Bronchial epithelial cell (primary cell): Measurements from ENCODE around the gene LRP1B. TPM values are rescaled to one million over a fixed set of nuclear protein-coding genes. Genes with fewer than 3 reads are reported as not detected.

Experiments used
- DNase-seq: peaks from one replicate; pipeline ENCODE4 v3.0.0-alpha.2; 2010; ENCODE audit warnings: low read depth
- FAIRE-seq: peaks from 2 replicates; lab custom pipeline; 2011; peaks lifted over from hg19 to GRCh38; lab: Jason Lieb, UNC
- H3K27me3 ChIP-seq: 2 replicates; pipeline ENCODE4 v1.5.1; 2011; ENCODE audit warnings: low read length; ENCODE audit not compliant: control insufficient read depth, insufficient read depth
- H3K36me3 ChIP-seq: 2 replicates; pipeline ENCODE4 v1.5.1; 2011; ENCODE audit warnings: low read length; ENCODE audit not compliant: control insufficient read depth, insufficient read depth
- H3K4me3 ChIP-seq: 2 replicates; pipeline ENCODE4 v1.5.1; 2011; ENCODE audit warnings: mild to moderate bottlenecking, low read depth, low read length, control low read depth
- total RNA-seq: library from RNA; depleted of rRNA; stranded (reverse); fragments of >200 nt; gene quantifications from 2 replicates; pipeline ENCODE4 v1.2.1, GENCODE V29; 2014
- TF ChIP-seq, protein P1 (sequence below): IDR thresholded peaks from 2 replicates; pipeline ENCODE4 v1.5.1; 2011; ENCODE audit warnings: mild to moderate bottlenecking, moderate library complexity, low read length, control low read depth, inconsistent platforms; ENCODE audit not compliant: insufficient read depth, severe bottlenecking

LRP1B gene
- total RNA-seq, 1 donor from 2014 or later: under 0.01 TPM

DNA sequence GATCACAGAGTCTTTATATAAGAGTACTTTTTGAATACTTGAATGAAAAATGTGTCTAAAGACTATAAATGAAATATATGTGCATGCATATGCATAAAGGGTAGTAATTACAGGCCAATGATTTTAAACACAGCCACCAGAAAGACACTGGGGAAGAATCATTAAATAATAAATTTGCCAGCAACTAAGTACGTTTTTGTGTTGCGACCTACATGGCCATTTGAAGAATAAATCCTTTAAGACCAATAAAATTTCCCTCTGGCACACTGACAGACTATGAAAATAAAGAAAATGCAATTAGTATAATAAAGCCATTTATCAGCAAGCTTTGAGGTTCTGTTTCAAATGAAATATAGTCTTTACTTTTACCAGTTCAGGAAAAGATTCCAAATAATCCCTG, 1413.3 kb downstream of the LRP1B start:
- Histone ChIP-seq H3K27me3 (no peaks in the 10 kb centered on the region), H3K4me3 (no peak overlapping the region), H3K36me3 (no peaks in the 10 kb centered on the region)
- DNase-seq: no peak
- TF ChIP-seq, protein P1, sequence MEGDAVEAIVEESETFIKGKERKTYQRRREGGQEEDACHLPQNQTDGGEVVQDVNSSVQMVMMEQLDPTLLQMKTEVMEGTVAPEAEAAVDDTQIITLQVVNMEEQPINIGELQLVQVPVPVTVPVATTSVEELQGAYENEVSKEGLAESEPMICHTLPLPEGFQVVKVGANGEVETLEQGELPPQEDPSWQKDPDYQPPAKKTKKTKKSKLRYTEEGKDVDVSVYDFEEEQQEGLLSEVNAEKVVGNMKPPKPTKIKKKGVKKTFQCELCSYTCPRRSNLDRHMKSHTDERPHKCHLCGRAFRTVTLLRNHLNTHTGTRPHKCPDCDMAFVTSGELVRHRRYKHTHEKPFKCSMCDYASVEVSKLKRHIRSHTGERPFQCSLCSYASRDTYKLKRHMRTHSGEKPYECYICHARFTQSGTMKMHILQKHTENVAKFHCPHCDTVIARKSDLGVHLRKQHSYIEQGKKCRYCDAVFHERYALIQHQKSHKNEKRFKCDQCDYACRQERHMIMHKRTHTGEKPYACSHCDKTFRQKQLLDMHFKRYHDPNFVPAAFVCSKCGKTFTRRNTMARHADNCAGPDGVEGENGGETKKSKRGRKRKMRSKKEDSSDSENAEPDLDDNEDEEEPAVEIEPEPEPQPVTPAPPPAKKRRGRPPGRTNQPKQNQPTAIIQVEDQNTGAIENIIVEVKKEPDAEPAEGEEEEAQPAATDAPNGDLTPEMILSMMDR: no peak
- FAIRE-seq: no peak

DNA sequence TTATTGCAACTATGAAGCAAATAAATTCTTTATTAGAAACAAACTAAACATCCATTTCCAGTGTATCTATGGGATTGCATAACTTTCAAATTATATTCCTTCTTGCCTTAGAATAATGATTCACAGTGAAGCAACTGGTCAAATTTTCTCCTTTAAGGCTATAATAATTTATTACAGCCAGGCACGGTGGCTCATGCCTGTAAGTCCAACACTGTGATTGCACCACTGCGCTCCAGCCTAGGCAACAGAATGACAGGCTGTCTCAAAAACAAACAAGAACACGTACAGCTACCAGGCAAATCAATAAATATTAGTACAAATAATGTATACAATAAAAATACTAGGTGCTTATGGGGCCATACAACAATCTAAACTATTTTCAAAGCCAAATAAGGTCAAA, 1416.2 kb downstream of the LRP1B start:
- no peaks in the 10 kb centered on the region for H3K36me3 ChIP-seq
- no peak overlapping the region for H3K4me3 ChIP-seq
- FAIRE-seq (no peak), DNase-seq (no peak)
- TF ChIP-seq, protein P1: no peak
- H3K27me3 ChIP-seq: no peaks in the 10 kb centered on the region

DNA sequence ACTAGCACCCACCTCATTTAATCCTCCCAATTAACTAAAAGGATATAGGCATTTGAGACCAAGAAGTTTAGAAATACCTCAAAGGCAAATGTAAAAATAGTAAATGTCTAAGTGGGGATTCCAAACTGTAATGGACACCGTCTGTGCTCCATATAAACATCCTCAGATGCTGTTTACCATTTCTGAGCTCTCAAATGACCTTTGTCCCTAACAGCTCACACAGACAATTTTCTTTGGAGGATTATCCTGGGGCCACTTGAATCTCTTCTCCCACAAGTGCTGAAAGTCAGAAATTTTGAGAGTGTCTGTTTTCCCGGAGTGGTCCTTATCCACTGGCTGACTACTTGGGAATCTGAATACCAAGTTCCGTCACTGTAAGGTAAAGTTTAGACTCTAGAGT, 1418.9 kb downstream of the LRP1B start:
- DNase-seq: no peak
- FAIRE-seq: no peak
- H3K4me3 ChIP-seq: no peak overlapping the region
- no peaks in the 10 kb centered on the region for H3K36me3 ChIP-seq
- TF ChIP-seq, protein P1: no peak
- no peaks in the 10 kb centered on the region for H3K27me3 ChIP-seq

DNA sequence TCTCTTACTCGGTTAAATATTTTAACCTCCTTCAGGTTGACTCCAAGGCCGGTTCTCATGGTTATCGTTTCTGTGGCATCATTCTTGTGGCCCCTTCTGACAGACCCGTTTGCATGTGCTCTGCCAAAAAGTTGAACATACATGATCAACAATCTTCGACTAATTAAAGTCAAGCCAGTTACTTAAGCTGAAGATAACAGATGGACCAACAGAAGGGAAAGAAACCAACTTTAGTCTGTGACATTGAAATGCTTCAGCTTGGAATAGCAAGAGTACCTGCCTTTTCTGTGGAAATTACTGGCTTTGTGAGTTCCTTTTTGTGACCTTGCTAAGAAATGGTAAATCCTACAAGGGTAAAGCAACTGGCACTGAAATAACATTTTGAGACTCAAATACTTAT, 1429.1 kb downstream of the LRP1B start:
- Histone ChIP-seq H3K36me3 (no peaks in the 10 kb centered on the region), H3K27me3 (no peaks in the 10 kb centered on the region), H3K4me3 (no peak overlapping the region)
- DNase-seq (no peak), FAIRE-seq (no peak)
- TF ChIP-seq, protein P1: no peak

DNA sequence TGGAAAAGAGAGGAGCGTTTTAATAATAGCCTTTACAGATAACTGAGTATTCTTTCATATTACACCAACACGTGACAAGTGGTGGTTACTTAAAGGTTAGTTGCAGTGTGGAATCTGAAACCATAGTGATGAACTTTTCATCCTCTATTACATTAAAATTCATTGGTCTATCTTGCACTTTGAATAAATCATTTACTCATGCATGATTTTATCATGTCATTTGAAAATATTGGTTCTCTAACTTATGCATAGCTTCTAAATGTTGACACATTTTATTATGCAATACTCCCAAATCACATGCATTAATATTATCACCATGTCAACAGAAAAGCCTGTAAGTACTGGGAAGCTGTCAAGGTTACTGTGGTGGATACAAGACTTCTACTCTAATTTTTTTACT, 1432.2 kb downstream of the LRP1B start:
- Histone ChIP-seq H3K27me3 (no peaks in the 10 kb centered on the region), H3K4me3 (no peak overlapping the region), H3K36me3 (no peaks in the 10 kb centered on the region)
- FAIRE-seq (no peak), DNase-seq (no peak)
- TF ChIP-seq, protein P1: no peak

DNA sequence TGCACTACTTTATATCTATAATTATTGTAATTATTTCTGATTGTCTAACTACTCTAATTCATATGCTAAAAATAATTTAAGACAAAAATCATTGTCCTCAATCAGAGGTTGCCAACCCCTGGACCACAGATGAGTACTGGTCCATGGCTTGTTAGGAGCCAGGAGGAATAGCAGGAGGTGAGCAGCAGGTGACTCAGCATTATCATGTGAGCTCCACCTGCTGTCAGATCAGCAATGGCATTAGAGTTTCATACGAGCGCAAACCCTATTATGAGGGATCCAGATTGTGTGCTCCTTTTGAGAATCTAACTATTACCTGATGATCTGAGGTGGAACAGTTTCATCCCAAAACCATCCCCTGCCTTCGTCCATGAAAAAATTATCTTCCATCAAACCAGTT, 1434.4 kb downstream of the LRP1B start:
- Histone ChIP-seq H3K27me3 (no peaks in the 10 kb centered on the region), H3K4me3 (no peak overlapping the region), H3K36me3 (no peaks in the 10 kb centered on the region)
- TF ChIP-seq, protein P1: no peak
- FAIRE-seq (no peak), DNase-seq (peak; percentile 1)
